ENCODE data around the gene CCZ1. TPM values are rescaled to one million over a fixed set of nuclear protein-coding genes. Genes with fewer than 3 reads are reported as not detected.

CCZ1 gene
- total and polyA plus RNA-seq, 2 of the 4 experiments (the other 2 are of a cell fraction): 25.4 to 28.7 TPM

GRCh38 chr7:5870311-5870710, 28.2 kb upstream of the CCZ1 start:
- Histone ChIP-seq H3K4me2 (ENCODE audit: low read depth, low read length) (no peak overlapping the region), H4K5ac (ENCODE audit: low read depth, low read length) (no peak overlapping the region), H3K79me1 (ENCODE audit: low read depth in 1 of 2, low read length in 2 of 2) (no peaks in the 10 kb centered on the region), H4K20me1 (ENCODE audit: insufficient read depth, low read length) (no peaks in the 10 kb centered on the region), H3K9me1 (ENCODE audit: insufficient read depth, low read length) (no peaks in the 10 kb centered on the region), H4K8ac (ENCODE audit: low read depth in 2 of 2, low read length in 2 of 2) (no peak overlapping the region), H3K23ac (ENCODE audit: low read depth, low read length) (no peak overlapping the region), H2AFZ (replicated peaks; ENCODE audit: low read length, poor library complexity) (no peak overlapping the region), H2AK9ac (replicated peaks; ENCODE audit: low read depth, low read length, poor library complexity) (no peak overlapping the region), H2AK5ac (ENCODE audit: low read depth, low read length) (no peak overlapping the region), H3K36me3 (ENCODE audit: control insufficient read depth, insufficient read depth, low read length) (no peaks in the 10 kb centered on the region), H3K18ac (ENCODE audit: low read depth, low read length) (no peak overlapping the region), H3K56ac (ENCODE audit: extremely low read depth, insufficient read depth, low read length) (no peak overlapping the region), H2BK20ac (ENCODE audit: low read depth, low read length) (no peak overlapping the region), H3K14ac (replicated peaks; ENCODE audit: low read depth, low read length) (no peak overlapping the region), H3K4me3 (ENCODE audit: insufficient read depth, low read depth, low read length) (no peak overlapping the region), H2BK15ac (ENCODE audit: low read depth, low read length) (no peak overlapping the region), H3K27me3 (ENCODE audit: control insufficient read depth, insufficient read depth, low read length) (peaks cover 8% of the 10 kb centered on the region), H3K4ac (ENCODE audit: low read depth, low read length) (no peak overlapping the region), H3K27ac (ENCODE audit: insufficient read depth, low read length) (no peak overlapping the region), H4K91ac (ENCODE audit: insufficient read depth, low read depth, low read length) (no peak overlapping the region), H2BK5ac (ENCODE audit: low read depth, low read length, poor library complexity, severe bottlenecking) (no peak overlapping the region), H3K4me1 (ENCODE audit: control insufficient read depth, insufficient read depth, low read length) (peaks cover 5% of the 10 kb centered on the region; the same call in 1 of the 2 replicates), H2BK120ac (ENCODE audit: low read depth, low read length) (no peak overlapping the region), H3K9me3 (ENCODE audit: control insufficient read depth, insufficient read depth, low read length) (peaks cover 2% of the 10 kb centered on the region; the same call in 1 of the 2 replicates), H3K9ac (ENCODE audit: low read depth, low read length) (no peak overlapping the region)
- ATAC-seq (ENCODE audit: low read depth) (no peak), DNase-seq (no peak)
- in situ Hi-C loops (cut with MboI; ENCODE audit: low sequenced_read_pairs): loop anchor here (25.0 kb wide), 1 partner anchor 942 kb away; no protein-coding TSS in a partner anchor
- ChIA-PET POLR2A (ENCODE audit: unreplicated experiment) (no interaction called here), CTCF (no interaction called here)
- intact Hi-C loops (cut with micrococcal nuclease): no loop called here
- BruUV-seq (replicated peaks): no TSS peak
- TF ChIP-seq CEBPB (IDR thresholded peaks at IDR 0.05; ENCODE audit: low read depth, low read length) (no peak), RCOR1 (IDR thresholded peaks at IDR 0.05; ENCODE audit: insufficient replicate concordance, low read length) (no peak)
- dilution Hi-C loops (cut with HindIII; ENCODE audit: low sequenced_read_pairs, unreplicated experiment): no loop called here
- 80% methylated on average over 1 of the region's 2 CpGs; no CpG with 5 or more reads in 1 of the 2 experiments for WGBS, 2 experiments (ENCODE audit: extremely low coverage in 2 of 2, insufficient read length in 1 of 2)
